Stimulated activated CD8-positive, alpha-beta memory T cell treated with anti-CD3 and anti-CD28 coated beads, Interleukin-15, amount 100 ng/mL, for 1 hour (primary cell): Measurements from ENCODE around the gene GPC6.

Experiments
- DNase-seq: peaks from one replicate; pipeline ENCODE4 v3.0.0-alpha.2; 2020; ENCODE audit warnings: low read depth

The GPC6 gene

GRCh38 chr13:94416454-94417080, 1190.0 kb downstream of the GPC6 start:
- no peak for DNase-seq

GRCh38 chr13:94417294-94417693, 1190.7 kb downstream of the GPC6 start:
- no peak for DNase-seq

GRCh38 chr13:94419304-94419924, 1192.8 kb downstream of the GPC6 start:
- DNase-seq = no peak

- DNase-seq = no peak
These were observed 1193.3 kb downstream of the GPC6 start for GRCh38 chr13:94419925-94420305.

- no peak for DNase-seq
These were observed 1200.8 kb downstream of the GPC6 start for GRCh38 chr13:94427313-94427953.

- no peak for DNase-seq
These were observed 1205.0 kb downstream of the GPC6 start for GRCh38 chr13:94431574-94431973.

- DNase-seq = no peak
These were observed 1205.4 kb downstream of the GPC6 start for GRCh38 chr13:94431987-94432386.

GRCh38 chr13:94433055-94433961, 1206.7 kb downstream of the GPC6 start:
- no peak for DNase-seq

GRCh38 chr13:94435604-94436226, 1209.1 kb downstream of the GPC6 start:
- DNase-seq = no peak

GRCh38 chr13:94444826-94445225, 1218.2 kb downstream of the GPC6 start:
- DNase-seq = no peak

- DNase-seq = no peak
These were observed 1227.7 kb downstream of the GPC6 start for GRCh38 chr13:94454334-94454733.

- no peak for DNase-seq
These were observed 1228.3 kb downstream of the GPC6 start for GRCh38 chr13:94454906-94455305.

- no peak for DNase-seq
These were observed 1228.8 kb downstream of the GPC6 start for GRCh38 chr13:94455414-94455813.
